ENCODE data around the gene HCFC1R1. TPM values are rescaled to one million over a fixed set of nuclear protein-coding genes. Genes with fewer than 3 reads are reported as not detected.

HCFC1R1 gene
- total RNA-seq, 2 donors from 2014 or later: 19.9 to 120 TPM

- Histone ChIP-seq H3K9me3 (no peaks in the 10 kb centered on the region), H3K27me3 (replicated peaks; ENCODE audit: insufficient read depth) (no peaks in the 10 kb centered on the region), H3K27ac (no peak overlapping the region), H3K36me3 (no peaks in the 10 kb centered on the region), H3K4me3 (no peak overlapping the region), H3K4me1 (ENCODE audit: control insufficient read depth in 1 of 2, low read depth in 2 of 2) (no peaks in the 10 kb centered on the region)
- ATAC-seq (ENCODE audit: insufficient number of reproducible peaks, low FRiP score, low read depth) (no peak), DNase-seq (ENCODE audit: low spot score) (no peak)
- TF ChIP-seq, protein P1, sequence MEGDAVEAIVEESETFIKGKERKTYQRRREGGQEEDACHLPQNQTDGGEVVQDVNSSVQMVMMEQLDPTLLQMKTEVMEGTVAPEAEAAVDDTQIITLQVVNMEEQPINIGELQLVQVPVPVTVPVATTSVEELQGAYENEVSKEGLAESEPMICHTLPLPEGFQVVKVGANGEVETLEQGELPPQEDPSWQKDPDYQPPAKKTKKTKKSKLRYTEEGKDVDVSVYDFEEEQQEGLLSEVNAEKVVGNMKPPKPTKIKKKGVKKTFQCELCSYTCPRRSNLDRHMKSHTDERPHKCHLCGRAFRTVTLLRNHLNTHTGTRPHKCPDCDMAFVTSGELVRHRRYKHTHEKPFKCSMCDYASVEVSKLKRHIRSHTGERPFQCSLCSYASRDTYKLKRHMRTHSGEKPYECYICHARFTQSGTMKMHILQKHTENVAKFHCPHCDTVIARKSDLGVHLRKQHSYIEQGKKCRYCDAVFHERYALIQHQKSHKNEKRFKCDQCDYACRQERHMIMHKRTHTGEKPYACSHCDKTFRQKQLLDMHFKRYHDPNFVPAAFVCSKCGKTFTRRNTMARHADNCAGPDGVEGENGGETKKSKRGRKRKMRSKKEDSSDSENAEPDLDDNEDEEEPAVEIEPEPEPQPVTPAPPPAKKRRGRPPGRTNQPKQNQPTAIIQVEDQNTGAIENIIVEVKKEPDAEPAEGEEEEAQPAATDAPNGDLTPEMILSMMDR (IDR thresholded peaks at IDR 0.05): no peak
Measured at GRCh38 chr16:2991566-2992261, 32.0 kb downstream of the HCFC1R1 start.

GRCh38 chr16:2990891-2991290 is 32.9 kb downstream of the HCFC1R1 start:
- Histone ChIP-seq H3K36me3 (no peaks in the 10 kb centered on the region), H3K27me3 (replicated peaks; ENCODE audit: insufficient read depth) (no peaks in the 10 kb centered on the region), H3K4me3 (no peak overlapping the region), H3K9me3 (no peaks in the 10 kb centered on the region), H3K4me1 (ENCODE audit: control insufficient read depth in 1 of 2, low read depth in 2 of 2) (peaks cover 0 to 2% of the 10 kb centered on the region in 2 donors), H3K27ac (no peak overlapping the region)
- TF ChIP-seq, protein P1 (IDR thresholded peaks at IDR 0.05): no peak
- ATAC-seq (ENCODE audit: insufficient number of reproducible peaks, low FRiP score, low read depth) (no peak), DNase-seq (ENCODE audit: low spot score) (no peak)

DNA sequence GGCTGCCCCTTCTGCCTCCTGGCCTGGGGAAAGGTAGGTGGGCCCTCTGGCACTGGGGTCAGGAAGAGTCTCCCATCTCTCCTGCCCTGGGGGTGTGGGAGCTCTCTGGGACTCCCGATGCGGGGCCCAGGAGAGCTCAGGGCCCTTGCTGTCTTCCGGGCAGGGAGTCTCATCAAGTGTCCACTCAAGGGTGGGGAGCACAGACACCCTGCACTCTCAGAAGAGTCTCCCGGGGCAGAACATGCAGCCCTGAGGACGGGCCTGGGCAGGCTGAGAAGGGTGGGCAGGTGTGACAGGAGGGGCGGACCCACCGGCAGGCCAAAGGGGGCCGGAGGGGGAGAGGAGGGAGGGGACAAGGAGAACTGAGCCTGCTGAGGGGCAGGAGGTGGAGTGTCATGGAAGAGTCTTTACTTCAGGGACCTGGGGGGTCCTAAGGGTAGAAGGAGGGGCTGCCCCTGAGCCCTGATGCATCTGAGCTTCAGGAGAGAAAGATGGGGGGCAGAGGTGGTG is 35.1 kb downstream of the HCFC1R1 start:
- H3K4me1 ChIP-seq (ENCODE audit: control insufficient read depth in 1 of 2, low read depth in 2 of 2): peaks cover 0 to 12% of the 10 kb centered on the region in 2 donors
- no peak overlapping the region for H3K4me3 ChIP-seq
- ATAC-seq (ENCODE audit: insufficient number of reproducible peaks, low FRiP score, low read depth) (no peak), DNase-seq (ENCODE audit: low spot score) (no peak)
- TF ChIP-seq, protein P1 (IDR thresholded peaks at IDR 0.05): no peak
- no peaks in the 10 kb centered on the region for H3K36me3 ChIP-seq
- H3K9me3 ChIP-seq: no peaks in the 10 kb centered on the region
- no peaks in the 10 kb centered on the region for H3K27me3 ChIP-seq (replicated peaks; ENCODE audit: insufficient read depth)
- no peak overlapping the region for H3K27ac ChIP-seq

DNA sequence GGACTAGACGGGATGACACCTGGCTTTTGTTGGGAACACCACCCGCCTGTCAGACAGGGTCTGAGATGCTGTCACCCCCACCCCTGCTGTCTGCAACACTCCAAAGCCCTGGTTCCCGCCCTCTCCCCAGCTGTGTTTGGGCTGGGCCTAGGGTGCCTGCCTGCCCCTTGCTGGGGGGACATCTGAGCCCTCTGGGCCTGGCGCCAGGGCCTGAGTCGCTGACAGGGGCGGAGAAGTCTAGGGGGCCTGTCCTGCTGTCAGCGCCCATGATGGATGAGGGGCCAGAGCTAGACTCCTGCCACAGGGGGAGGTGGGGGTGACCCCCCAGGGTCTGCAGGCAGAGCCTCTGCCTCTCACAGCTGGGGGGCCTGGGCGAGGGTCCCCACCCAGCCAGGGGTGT is 35.9 kb downstream of the HCFC1R1 start:
- Histone ChIP-seq H3K27me3 (replicated peaks; ENCODE audit: insufficient read depth) (no peaks in the 10 kb centered on the region), H3K9me3 (no peaks in the 10 kb centered on the region), H3K4me1 (ENCODE audit: control insufficient read depth in 1 of 2, low read depth in 2 of 2) (peaks cover 0 to 13% of the 10 kb centered on the region in 2 donors), H3K4me3 (no peak overlapping the region), H3K27ac (no peak overlapping the region), H3K36me3 (no peaks in the 10 kb centered on the region)
- ATAC-seq (ENCODE audit: insufficient number of reproducible peaks, low FRiP score, low read depth) (no peak), DNase-seq (ENCODE audit: low spot score) (no peak)
- TF ChIP-seq, protein P1 (IDR thresholded peaks at IDR 0.05): no peak

- peaks cover 0 to 13% of the 10 kb centered on the region in 2 donors for H3K4me1 ChIP-seq (ENCODE audit: control insufficient read depth in 1 of 2, low read depth in 2 of 2)
- ATAC-seq (ENCODE audit: insufficient number of reproducible peaks, low FRiP score, low read depth) (no peak), DNase-seq (ENCODE audit: low spot score) (no peak)
- no peaks in the 10 kb centered on the region for H3K27me3 ChIP-seq (replicated peaks; ENCODE audit: insufficient read depth)
- no peaks in the 10 kb centered on the region for H3K9me3 ChIP-seq
- TF ChIP-seq, protein P1 (IDR thresholded peaks at IDR 0.05): no peak
- no peak overlapping the region for H3K27ac ChIP-seq
- no peaks in the 10 kb centered on the region for H3K36me3 ChIP-seq
- no peak overlapping the region for H3K4me3 ChIP-seq
Measured at GRCh38 chr16:2987286-2987685, 36.5 kb downstream of the HCFC1R1 start.

Data from thoracic aorta (tissue), 2 donors.